Measurements from ENCODE around the gene TTC27. TPM values are rescaled to one million over a fixed set of nuclear protein-coding genes. Genes with fewer than 3 reads are reported as not detected.

TTC27 gene
- total and polyA plus RNA-seq, 2 of the 13 experiments (the other 11 are each of a cell fraction or from before 2014, with no cell fraction given): 26.7 to 44.7 TPM

- CTCF ChIA-PET (ENCODE audit: low intra/inter-chr PET ratio, low total read pairs): no interaction called here
- Histone ChIP-seq H3K9me3 (ENCODE audit: low read length) (no peaks in the 10 kb centered on the region), H3K4me3 (replicated peaks in 1 of 3; ENCODE audit: insufficient read depth in 1 of 3, low read depth in 2 of 3, low read length in 3 of 3) (no peak overlapping the region), H3K79me2 (ENCODE audit: insufficient read depth, low read length) (no peaks in the 10 kb centered on the region), H3K27me3 (ENCODE audit: control insufficient read depth in 1 of 2, insufficient read depth in 2 of 2, low read length in 2 of 2) (no peaks in the 10 kb centered on the region), H3K4me2 (ENCODE audit: low read depth, low read length) (no peak overlapping the region), H3K36me3 (replicated peaks in 1 of 2; ENCODE audit: control insufficient read depth in 1 of 2, insufficient read depth in 2 of 2, low read length in 2 of 2) (peaks cover 0 to 2% of the 10 kb centered on the region in 2 experiments; a peak in 2 of 5 replicates), H2AFZ (ENCODE audit: low read length) (no peak overlapping the region), H3K27ac (ENCODE audit: extremely low read length, insufficient read depth, low read length) (no peak overlapping the region), H3K9ac (ENCODE audit: insufficient read depth, low read depth, low read length) (no peak overlapping the region), H3K4me1 (ENCODE audit: insufficient read depth, low read length) (no peaks in the 10 kb centered on the region), H4K20me1 (ENCODE audit: insufficient read depth, low read length) (no peaks in the 10 kb centered on the region)
- FAIRE-seq (no peak), ATAC-seq (no peak), DNase-seq (ENCODE audit: low spot score) (no peak)
- WGBS (ENCODE audit: low lambda C conversion rate): 82% methylated on average over 5 of the region's 5 CpGs
- TF ChIP-seq ATF1 (CRISPR knock-in tag; IDR thresholded peaks at IDR 0.05) (no peak), SMAD1 (CRISPR knock-in tag; IDR thresholded peaks at IDR 0.05; ENCODE audit: borderline replicate concordance, low read depth) (no peak), ZNF749 (CRISPR knock-in tag; IDR thresholded peaks at IDR 0.05; ENCODE audit: borderline replicate concordance) (no peak), BCLAF1 (IDR thresholded peaks at IDR 0.05) (no peak), TAF15 (IDR thresholded peaks at IDR 0.05; ENCODE audit: low read depth, low read length, poor library complexity, severe bottlenecking) (no peak), NFIC (IDR thresholded peaks at IDR 0.05; ENCODE audit: low read length) (no peak), ZNF839 (CRISPR knock-in tag; IDR thresholded peaks at IDR 0.05; ENCODE audit: borderline replicate concordance) (no peak), IKZF4 (CRISPR knock-in tag; IDR thresholded peaks at IDR 0.05; ENCODE audit: borderline replicate concordance, low read depth, not compliant biosample characterization) (no peak), ZNF577 (CRISPR knock-in tag; IDR thresholded peaks at IDR 0.05; ENCODE audit: borderline replicate concordance, low read depth) (no peak), TFE3 (CRISPR knock-in tag; IDR thresholded peaks at IDR 0.05) (no peak)
- TF ChIP-seq, protein P1, sequence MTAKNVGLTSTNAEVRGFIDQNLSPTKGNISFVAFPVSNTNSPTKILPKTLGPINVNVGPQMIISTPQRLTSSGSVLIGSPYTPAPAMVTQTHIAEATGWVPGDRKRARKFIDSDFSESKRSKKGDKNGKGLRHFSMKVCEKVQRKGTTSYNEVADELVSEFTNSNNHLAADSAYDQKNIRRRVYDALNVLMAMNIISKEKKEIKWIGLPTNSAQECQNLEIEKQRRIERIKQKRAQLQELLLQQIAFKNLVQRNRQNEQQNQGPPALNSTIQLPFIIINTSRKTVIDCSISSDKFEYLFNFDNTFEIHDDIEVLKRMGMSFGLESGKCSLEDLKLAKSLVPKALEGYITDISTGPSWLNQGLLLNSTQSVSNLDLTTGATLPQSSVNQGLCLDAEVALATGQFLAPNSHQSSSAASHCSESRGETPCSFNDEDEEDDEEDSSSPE (CRISPR knock-in tag; IDR thresholded peaks at IDR 0.05): no peak
- TF ChIP-seq, protein P2, sequence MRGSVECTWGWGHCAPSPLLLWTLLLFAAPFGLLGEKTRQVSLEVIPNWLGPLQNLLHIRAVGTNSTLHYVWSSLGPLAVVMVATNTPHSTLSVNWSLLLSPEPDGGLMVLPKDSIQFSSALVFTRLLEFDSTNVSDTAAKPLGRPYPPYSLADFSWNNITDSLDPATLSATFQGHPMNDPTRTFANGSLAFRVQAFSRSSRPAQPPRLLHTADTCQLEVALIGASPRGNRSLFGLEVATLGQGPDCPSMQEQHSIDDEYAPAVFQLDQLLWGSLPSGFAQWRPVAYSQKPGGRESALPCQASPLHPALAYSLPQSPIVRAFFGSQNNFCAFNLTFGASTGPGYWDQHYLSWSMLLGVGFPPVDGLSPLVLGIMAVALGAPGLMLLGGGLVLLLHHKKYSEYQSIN (CRISPR knock-in tag; IDR thresholded peaks at IDR 0.05; ENCODE audit: borderline replicate concordance): no peak
- intact Hi-C loops (cut with micrococcal nuclease; ENCODE audit: unreplicated experiment): no loop called here
- no TSS peak for BruUV-seq (replicated peaks)
- in situ Hi-C loops (cut with HindIII; ENCODE audit: extremely low pct_ligation_motif_present, low pct_unique_long_range_greater_than_20kb): loop anchor here (5.0 to 25.0 kb wide), 4 partner anchors 177 to 817 kb away; partner anchors contain the start of genes FAM98A and LTBP1
- POLR2A ChIA-PET: no interaction called here
Observed at GRCh38 chr2:32770360-32770759, 142.5 kb downstream of the TTC27 start.

All from HepG2 (cell line).